Naive B cell (primary cell): ENCODE results near the gene S100A2. TPM values are rescaled to one million over a fixed set of nuclear protein-coding genes. Genes with fewer than 3 reads are reported as not detected.
"Not testable (repeated sequence)": the region's sequence is repeated elsewhere in the genome, so short reads cannot be mapped to it uniquely, and the experiment has no call there.

Source experiments
- ATAC-seq, 2 donors: fragments of 150-1000 bp; cut with Tn5 transposase; 2 replicates each; pipeline ENCODE4 v1.10.0; 2021; ENCODE audit warnings: low read depth in 2 of 2, mild to moderate bottlenecking in 2 of 2, moderate library complexity in 2 of 2
- DNase-seq: peaks from one replicate; pipeline ENCODE4 v3.0.0; 2022
- H3K27ac Mint-ChIP-seq, 6 donors: one replicate each; pipeline ENCODE4 v1.8.0; 2020 to 2022; ENCODE audit warnings: mild to moderate bottlenecking in 6 of 6, mixed read lengths in 6 of 6, moderate library complexity in 5 of 6, inconsistent platforms in 2 of 6
- H3K27me3 Mint-ChIP-seq, 3 donors: one replicate each; pipeline ENCODE4 v1.8.0; 2021 to 2022; ENCODE audit warnings: mixed read lengths in 3 of 3, mild to moderate bottlenecking in 1 of 3
- H3K36me3 Mint-ChIP-seq, 2 donors: one replicate each; pipeline ENCODE4 v1.8.0; 2020 to 2022; ENCODE audit warnings: mixed read lengths in 2 of 2, inconsistent platforms in 1 of 2, mild to moderate bottlenecking in 1 of 2
- H3K4me1 Mint-ChIP-seq, 3 donors: one replicate each; pipeline ENCODE4 v1.8.0; 2020 to 2022; ENCODE audit warnings: mixed read lengths in 3 of 3, inconsistent platforms in 1 of 3, mild to moderate bottlenecking in 1 of 3, moderate library complexity in 1 of 3
- H3K4me3 Mint-ChIP-seq, 8 donors: one replicate each; pipeline ENCODE4 v1.8.0; 2020 to 2022; ENCODE audit warnings: mild to moderate bottlenecking in 8 of 8, mixed read lengths in 8 of 8, moderate library complexity in 8 of 8, inconsistent platforms in 2 of 8
- H3K9me3 Mint-ChIP-seq, 7 donors: one replicate each; pipeline ENCODE4 v1.8.0; 2020 to 2022; ENCODE audit warnings: mixed read lengths in 7 of 7, mild to moderate bottlenecking in 5 of 7, inconsistent platforms in 2 of 7, moderate library complexity in 1 of 7
- polyA plus RNA-seq, 6 donors: library from polyadenylated mRNA; unstranded; fragments of 300-500 nt; fragmentation: Illumina TruSeq; gene quantifications; one replicate each; pipeline ENCODE4 v1.2.3, GENCODE V29; 2021; ENCODE audit warnings: low read depth in 6 of 6

S100A2 gene
- polyA plus RNA-seq, 6 donors from 2014 or later, result not detected

DNA sequence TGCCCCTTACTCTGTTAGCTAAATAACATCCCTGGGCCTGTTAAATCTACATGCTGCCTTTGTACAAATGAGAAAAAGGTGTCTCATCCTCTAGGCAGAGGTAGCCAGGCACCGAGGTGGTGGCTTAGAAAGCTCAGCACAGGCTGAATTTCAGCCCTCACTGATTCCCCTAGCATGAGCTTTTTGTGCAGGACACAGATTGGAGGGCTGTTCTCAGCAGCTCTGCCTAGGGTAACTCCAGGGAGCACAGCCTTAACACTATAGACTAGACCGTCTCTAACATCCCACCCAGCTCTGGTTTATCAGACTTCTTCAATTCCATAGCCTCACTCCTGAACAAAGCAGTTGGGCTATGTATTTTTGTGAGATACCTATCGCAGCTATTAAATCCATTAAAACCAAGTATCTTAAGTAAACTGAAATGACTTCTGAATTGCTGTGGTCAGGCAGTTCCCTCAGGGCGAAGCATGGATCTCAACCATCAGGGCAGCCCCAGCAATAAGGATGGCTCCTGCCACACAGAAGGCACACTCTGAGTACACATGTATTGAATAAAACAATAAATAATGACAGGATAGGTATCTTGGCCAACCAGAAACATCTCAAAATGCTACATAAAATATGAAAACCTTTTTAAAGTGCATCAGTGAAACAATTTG is 44.7 kb downstream of the S100A2 start:
- no peak overlapping the region for H3K27ac Mint-ChIP-seq
- no peak for DNase-seq
- H3K4me3 Mint-ChIP-seq, result no peak overlapping the region
- H3K9me3 Mint-ChIP-seq, result no peaks in the 10 kb centered on the region
- no peaks in the 10 kb centered on the region for H3K36me3 Mint-ChIP-seq
- peaks cover 0 to 3% (median 0%) of the 10 kb centered on the region in 3 donors for H3K27me3 Mint-ChIP-seq
- H3K4me1 Mint-ChIP-seq, result peaks cover 0 to 5% (median 4%) of the 10 kb centered on the region in 3 donors
- no peak for ATAC-seq

DNA sequence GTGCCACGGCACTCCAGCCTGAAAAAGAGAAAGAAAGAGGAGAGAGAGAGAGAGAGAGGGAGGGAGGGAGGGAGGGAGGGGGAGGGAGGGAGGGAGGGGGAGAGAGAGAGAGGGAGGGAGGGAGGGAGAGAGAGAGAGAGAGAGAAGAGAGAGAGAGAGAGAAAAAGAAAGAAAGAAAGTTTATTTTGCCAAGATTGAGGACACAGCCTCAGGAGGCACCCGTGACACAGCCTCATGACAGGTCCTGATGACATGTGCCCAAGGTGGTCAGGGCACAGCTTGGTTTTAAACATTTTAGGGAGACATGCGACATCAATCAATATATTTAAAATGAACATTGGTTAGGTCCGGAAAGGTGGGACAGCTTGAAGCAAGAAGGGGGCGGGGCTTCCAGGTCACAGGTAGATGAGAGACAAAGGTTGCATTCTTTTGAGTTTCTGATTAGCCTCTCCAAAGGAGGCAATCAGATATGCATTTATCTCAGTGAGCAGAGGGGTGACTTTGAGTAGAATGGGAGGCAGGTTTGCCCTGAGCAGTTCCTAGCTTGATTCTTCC is 45.4 kb downstream of the S100A2 start:
- not testable (repeated sequence) for DNase-seq, H3K9me3 Mint-ChIP-seq, H3K36me3 Mint-ChIP-seq, H3K4me1 Mint-ChIP-seq, ATAC-seq, H3K27ac Mint-ChIP-seq, H3K27me3 Mint-ChIP-seq, H3K4me3 Mint-ChIP-seq

DNA sequence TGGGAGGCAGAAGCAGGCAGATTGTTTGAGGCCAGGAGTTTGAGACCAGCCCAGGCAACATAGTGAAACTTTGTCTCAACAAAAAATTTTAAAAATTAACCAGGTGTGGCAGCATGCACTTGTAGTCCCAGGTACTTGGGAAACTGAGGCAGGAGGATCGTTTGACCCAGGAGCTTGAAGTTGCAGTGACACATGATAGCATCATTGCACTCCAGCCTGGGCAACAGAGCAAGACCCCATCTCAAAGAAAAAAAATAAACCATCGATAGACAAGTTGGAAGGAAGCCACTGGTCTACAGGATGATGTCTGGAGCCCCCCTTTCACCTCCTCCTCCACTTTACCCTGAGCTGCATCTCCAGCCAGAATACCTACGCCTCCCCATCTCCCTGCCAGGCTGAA is 46.4 kb downstream of the S100A2 start:
- Mint-ChIP-seq H3K4me3 (no peak overlapping the region), H3K9me3 (no peaks in the 10 kb centered on the region), H3K27me3 (peaks cover 0 to 3% (median 0%) of the 10 kb centered on the region in 3 donors), H3K27ac (peak overlapping the region in 2 of 6 donors; percentile 11 to 44), H3K4me1 (peaks cover 0 to 5% (median 4%) of the 10 kb centered on the region in 3 donors), H3K36me3 (no peaks in the 10 kb centered on the region)
- ATAC-seq, result no peak
- no peak for DNase-seq

DNA sequence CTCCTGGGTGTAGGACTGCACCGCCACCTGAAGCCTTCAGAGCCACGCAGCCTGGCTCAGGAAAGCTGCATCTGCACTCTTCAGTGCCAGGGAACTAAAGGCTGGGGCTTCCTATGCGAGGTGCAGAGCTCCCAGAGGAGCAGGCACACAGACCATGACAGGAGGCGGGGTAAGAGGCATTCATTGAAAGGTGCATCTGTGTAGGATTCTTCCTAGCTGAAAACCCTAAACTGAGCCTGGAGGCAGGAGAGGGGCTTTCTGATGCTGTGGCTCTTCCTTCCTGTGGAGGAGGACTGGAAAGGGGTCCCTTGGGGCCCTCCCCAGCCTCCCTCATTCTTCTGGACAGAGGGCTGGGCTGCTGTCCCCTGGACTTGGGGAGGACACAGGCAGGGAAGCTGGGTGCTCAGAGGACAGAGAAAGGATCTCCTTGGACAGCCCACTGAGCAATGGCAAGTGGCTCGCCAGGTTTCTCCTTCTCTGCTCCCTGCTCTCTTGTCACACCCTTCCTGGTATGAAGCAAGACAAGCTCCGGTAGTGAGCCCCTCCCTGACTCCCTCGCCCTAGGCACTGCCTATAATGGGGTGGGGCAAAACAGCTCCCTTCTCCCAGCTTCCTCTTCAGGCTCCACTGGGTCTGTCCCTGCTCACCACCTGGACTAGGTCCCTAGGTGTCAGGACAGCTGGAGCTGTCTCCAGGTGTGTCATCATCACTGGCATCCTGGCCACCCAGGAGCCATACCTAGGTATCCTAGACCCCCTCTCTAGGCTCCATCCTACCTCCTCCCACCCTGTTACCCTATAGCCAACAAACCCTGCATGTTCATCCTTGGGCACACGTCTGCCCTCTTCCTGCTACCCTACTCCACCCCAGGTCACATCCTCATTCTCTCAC is 49.9 kb downstream of the S100A2 start:
- Mint-ChIP-seq H3K4me3 (peak overlapping the region in 2 of 8 donors; percentile 62 to 69), H3K27me3 (no peaks in the 10 kb centered on the region), H3K4me1 (peaks cover 3 to 10% (median 4%) of the 10 kb centered on the region in 3 donors), H3K27ac (peak overlapping the region in 1 of 6 donors; percentile 86), H3K36me3 (no peaks in the 10 kb centered on the region), H3K9me3 (no peaks in the 10 kb centered on the region)
- ATAC-seq (no peak), DNase-seq (no peak)

DNA sequence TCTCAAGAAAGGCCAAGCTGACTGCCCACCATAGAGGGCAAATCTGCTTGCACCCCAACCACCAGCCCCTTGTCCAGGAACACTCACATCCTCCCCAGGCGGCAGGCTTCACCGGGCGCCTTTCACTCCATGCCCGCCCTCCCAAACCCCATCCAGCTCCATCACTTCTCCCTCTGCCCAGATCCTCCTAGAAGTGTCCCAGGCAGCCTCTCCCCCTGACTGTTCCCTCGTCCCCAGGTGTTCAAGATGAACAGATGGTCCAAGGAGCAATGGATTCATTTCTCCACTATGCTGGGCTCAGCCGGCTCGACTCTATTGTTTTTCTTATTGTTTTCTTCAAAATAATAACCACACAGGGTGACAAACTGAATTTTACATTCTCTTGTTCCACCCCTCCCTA is 52.0 kb downstream of the S100A2 start:
- ATAC-seq (no peak), DNase-seq (no peak)
- Mint-ChIP-seq H3K36me3 (no peaks in the 10 kb centered on the region), H3K4me3 (no peak overlapping the region), H3K27ac (no peak overlapping the region), H3K4me1 (peaks cover 4 to 12% (median 4%) of the 10 kb centered on the region in 3 donors), H3K27me3 (no peaks in the 10 kb centered on the region), H3K9me3 (no peaks in the 10 kb centered on the region)

DNA sequence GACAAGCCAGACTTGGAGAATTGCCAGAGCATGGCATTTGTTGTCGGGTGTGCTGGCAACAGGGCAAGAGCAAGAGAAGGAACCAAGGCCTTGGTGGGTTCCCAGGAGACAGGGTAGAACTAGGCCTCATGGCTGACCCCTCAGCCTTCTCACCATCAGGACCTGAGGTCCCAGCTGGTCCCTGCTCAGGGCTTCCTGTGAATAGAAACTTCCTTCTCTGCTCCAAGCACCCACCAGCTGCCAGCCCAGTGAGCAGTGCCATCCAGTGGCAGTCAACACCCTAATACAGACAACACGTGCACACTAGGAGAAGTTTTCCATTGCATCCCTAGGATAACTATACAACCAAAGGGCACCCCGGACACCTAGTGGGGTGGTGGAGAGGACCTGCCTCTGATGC is 52.6 kb downstream of the S100A2 start:
- DNase-seq, result no peak
- Mint-ChIP-seq H3K4me1 (peaks cover 0 to 12% (median 4%) of the 10 kb centered on the region in 3 donors), H3K4me3 (no peak overlapping the region), H3K27me3 (no peaks in the 10 kb centered on the region), H3K27ac (no peak overlapping the region), H3K36me3 (no peaks in the 10 kb centered on the region), H3K9me3 (no peaks in the 10 kb centered on the region)
- ATAC-seq, result no peak

Other genes with a start within 250 kb of the S100A2 start
- not detected for gene PGLYRP4, start 217.0 kb downstream of the S100A2 start, polyA plus RNA-seq
- gene S100A9, start 208.0 kb downstream of the S100A2 start, polyA plus RNA-seq, result 100 to 1,000 TPM in 1 of 6 donors, 10 to 100 TPM in 5; 14.4 to 194 (median 48.2) TPM
- gene S100A12, start 190.2 kb downstream of the S100A2 start, polyA plus RNA-seq, result 1 to 10 TPM; 1.0 to 7.8 (median 3.1) TPM
- gene S100A8, start 174.8 kb downstream of the S100A2 start, polyA plus RNA-seq, result 100 to 1,000 TPM in 1 of 6 donors, 10 to 100 TPM in 4, 1 to 10 TPM in 1; 6.3 to 131 (median 36.3) TPM
- gene S100A7A, start 149.3 kb downstream of the S100A2 start, polyA plus RNA-seq, result not detected
- gene S100A7, start 105.2 kb downstream of the S100A2 start, polyA plus RNA-seq, result not detected
- gene S100A6, start 29.9 kb downstream of the S100A2 start, polyA plus RNA-seq, result 100 to 1,000 TPM; 131 to 239 (median 154) TPM
- gene S100A5, start 24.9 kb downstream of the S100A2 start, polyA plus RNA-seq, result not detected
- 100 to 1,000 TPM in 2 of 6 donors, 10 to 100 TPM in 4; 50.2 to 167 (median 93.2) TPM for gene S100A4, start 20.0 kb downstream of the S100A2 start, polyA plus RNA-seq
- not detected for gene S100A3, start 16.6 kb downstream of the S100A2 start, polyA plus RNA-seq
- not detected for gene S100A16, start 47.3 kb upstream of the S100A2 start, polyA plus RNA-seq
- not detected for gene S100A14, start 50.5 kb upstream of the S100A2 start, polyA plus RNA-seq
- 1 to 10 TPM in 4 of 6 donors, not detected in 2; 1.2 to 2.1 (median 1.6) TPM for gene S100A13, start 61.7 kb upstream of the S100A2 start, polyA plus RNA-seq
- gene S100A1, start 62.6 kb upstream of the S100A2 start, polyA plus RNA-seq, result not detected
- 10 to 100 TPM; 43.3 to 94.4 (median 54.4) TPM for gene CHTOP, start 68.2 kb upstream of the S100A2 start, polyA plus RNA-seq
- gene SNAPIN, start 92.9 kb upstream of the S100A2 start, polyA plus RNA-seq, result 100 to 1,000 TPM in 2 of 6 donors, 10 to 100 TPM in 4; 51.1 to 111 (median 90.1) TPM
- gene ILF2, start 105.1 kb upstream of the S100A2 start, polyA plus RNA-seq, result 100 to 1,000 TPM; 124 to 202 (median 134) TPM
- gene NPR1, start 112.8 kb upstream of the S100A2 start, polyA plus RNA-seq, result not detected
- gene INTS3, start 162.2 kb upstream of the S100A2 start, polyA plus RNA-seq, result 10 to 100 TPM in 5 of 6 donors, 1 to 10 TPM in 1; 6.0 to 15.1 (median 11.5) TPM
- gene SLC27A3, start 209.6 kb upstream of the S100A2 start, polyA plus RNA-seq, result 1 to 10 TPM; 3.2 to 5.4 (median 4.1) TPM